GM20000 (cell line): ENCODE measurements around the gene FARS2.

ENCODE experiments used
- DNase-seq: peaks from one replicate; pipeline ENCODE4 v3.0.0; 2012; ENCODE audit warnings: low spot score
- TF ChIP-seq, protein P1 (sequence below): IDR thresholded peaks from 2 replicates; pipeline ENCODE4 v1.5.1; 2012; ENCODE audit warnings: mild to moderate bottlenecking, control low read depth; ENCODE audit errors: extremely low read depth, missing control alignments

FARS2 gene

DNA sequence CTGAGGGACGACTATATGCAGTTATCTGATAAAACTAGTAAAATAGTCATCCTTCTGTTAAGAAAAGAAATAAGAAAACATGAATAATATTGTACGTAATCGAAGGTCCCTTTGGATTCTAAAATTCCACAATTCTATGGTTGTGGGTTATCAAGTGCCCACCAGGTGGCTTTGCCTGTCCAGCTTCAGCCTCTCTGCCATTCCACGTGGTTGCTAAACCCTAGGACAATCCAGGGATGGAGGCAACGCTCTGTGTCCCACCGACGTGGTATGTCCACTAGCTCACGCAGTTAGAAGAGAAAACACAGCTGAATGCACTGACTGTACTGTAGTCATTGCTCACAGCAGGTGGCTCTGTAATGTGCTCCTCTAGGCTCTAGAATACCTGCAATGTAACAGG is 349.3 kb downstream of the FARS2 start:
- DNase-seq = no peak

DNA sequence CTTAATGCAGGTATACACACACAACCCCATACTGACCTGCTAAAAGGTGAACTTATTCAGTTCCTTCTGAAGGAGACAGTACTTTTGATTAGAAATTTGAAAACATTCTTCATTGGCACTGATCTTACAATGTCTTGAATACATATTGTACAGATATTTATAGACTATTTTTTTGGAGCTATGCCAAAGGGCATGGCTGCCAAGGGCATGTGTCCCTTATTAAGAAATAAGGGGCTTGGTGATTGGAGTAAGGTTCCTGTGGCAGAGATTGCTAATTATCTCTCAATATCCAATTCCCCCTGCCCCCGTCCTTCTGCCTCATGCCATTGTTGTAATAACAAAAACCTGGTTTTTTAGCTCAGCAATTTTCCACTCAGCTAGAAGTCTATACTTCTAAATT is 355.9 kb downstream of the FARS2 start:
- TF ChIP-seq, protein P1, sequence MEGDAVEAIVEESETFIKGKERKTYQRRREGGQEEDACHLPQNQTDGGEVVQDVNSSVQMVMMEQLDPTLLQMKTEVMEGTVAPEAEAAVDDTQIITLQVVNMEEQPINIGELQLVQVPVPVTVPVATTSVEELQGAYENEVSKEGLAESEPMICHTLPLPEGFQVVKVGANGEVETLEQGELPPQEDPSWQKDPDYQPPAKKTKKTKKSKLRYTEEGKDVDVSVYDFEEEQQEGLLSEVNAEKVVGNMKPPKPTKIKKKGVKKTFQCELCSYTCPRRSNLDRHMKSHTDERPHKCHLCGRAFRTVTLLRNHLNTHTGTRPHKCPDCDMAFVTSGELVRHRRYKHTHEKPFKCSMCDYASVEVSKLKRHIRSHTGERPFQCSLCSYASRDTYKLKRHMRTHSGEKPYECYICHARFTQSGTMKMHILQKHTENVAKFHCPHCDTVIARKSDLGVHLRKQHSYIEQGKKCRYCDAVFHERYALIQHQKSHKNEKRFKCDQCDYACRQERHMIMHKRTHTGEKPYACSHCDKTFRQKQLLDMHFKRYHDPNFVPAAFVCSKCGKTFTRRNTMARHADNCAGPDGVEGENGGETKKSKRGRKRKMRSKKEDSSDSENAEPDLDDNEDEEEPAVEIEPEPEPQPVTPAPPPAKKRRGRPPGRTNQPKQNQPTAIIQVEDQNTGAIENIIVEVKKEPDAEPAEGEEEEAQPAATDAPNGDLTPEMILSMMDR = no peak

More for the DNA sequence above, 349.3 kb downstream of the FARS2 start:
- TF ChIP-seq, protein P1 = no peak

DNA sequence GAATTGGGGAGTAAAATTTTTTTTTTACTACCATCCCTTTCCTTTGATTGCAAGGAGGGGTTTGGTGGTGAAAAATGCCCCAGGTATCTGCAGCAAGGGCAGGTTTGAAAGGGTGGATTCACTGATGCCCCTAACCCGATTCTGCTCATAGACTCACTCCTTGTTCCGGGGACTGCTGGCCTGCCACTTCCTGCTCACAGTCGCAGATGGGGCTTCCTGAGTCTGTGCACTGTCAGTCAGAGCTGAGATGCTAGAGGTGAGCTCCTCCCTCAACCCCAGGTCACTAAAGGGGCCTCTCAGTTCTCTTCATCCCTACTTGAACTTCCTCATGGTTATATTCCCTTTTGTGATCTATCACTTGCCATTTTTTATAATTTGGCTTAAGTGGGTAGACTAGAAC is 357.9 kb downstream of the FARS2 start:
- TF ChIP-seq, protein P1 = no peak
- peak; percentile 54 for DNase-seq

More for the DNA sequence above, 355.9 kb downstream of the FARS2 start:
- DNase-seq = no peak

DNA sequence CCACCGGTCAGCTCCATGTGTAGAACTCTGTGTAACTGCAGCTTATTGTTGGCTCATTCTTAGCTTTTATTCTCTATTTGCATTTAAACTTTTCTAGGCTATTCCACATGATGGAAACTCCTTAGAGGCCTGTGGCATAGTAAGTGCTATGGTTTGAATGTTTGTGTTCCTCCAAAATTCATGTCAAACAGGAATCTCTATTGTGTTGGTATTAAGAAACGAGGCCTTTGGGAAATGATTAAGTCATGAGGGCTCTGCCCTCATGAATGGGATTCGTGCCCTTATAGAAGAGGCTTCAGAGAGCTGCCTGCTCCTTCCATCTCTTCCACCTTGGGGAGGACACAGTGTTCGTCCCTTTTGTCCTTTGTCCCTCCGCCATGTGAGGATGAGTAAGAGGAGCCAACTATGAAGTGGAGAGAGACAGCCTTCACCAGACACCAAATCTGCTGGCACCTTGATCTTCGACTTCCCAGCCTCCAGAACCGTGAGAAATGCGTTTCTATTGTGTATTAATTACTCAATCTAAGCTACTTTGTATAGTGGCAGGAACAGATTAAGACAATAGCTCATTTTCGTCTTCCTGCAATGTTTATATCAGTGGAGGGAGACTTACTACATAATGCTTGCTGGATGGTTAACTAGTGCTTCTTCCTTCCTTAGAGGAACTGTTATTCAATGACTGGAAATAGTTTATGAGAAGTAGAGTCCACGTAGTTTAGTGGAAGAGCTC is 361.1 kb downstream of the FARS2 start:
- TF ChIP-seq, protein P1 = no peak
- DNase-seq = no peak

DNA sequence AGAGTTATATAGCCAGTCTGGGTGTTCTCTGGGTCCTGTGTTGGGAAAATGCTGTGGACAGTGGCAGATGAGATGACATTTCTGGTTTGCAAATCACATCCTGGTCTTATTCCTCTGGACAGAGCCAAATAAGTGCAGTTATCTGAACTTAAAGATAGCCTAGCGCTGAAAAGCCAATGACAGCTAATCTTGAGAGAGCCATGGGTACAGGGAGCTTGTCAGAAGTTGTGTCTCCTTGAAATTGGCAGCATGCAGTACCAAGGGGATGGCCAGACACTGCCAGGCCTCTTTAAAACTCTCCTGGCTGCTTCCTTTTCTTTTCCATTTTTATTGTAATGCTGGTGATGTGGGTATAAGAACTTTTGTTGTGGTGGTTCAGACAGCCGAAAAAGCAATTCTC is 362.5 kb downstream of the FARS2 start:
- DNase-seq = no peak
- TF ChIP-seq, protein P1 = no peak

DNA sequence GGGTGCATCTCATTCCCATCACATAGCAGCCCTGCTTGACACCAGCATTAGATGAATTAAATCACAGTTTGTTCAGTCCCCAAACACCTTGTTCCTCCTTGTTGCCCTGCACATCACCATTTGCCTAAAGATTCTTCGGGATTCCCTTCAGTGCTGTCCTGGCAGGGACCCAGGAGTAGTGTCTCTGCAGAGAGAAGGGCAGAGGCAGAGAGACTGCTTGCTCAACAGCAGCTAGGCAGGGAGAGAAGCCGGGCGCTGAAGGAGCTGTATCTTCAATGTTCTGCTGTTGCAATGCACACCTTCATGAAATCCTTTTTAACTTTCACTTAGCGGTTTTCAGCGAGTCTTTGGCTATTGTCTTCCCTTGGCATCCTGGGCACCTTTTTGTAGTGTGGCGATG is 362.9 kb downstream of the FARS2 start:
- TF ChIP-seq, protein P1 = no peak
- no peak for DNase-seq

DNA sequence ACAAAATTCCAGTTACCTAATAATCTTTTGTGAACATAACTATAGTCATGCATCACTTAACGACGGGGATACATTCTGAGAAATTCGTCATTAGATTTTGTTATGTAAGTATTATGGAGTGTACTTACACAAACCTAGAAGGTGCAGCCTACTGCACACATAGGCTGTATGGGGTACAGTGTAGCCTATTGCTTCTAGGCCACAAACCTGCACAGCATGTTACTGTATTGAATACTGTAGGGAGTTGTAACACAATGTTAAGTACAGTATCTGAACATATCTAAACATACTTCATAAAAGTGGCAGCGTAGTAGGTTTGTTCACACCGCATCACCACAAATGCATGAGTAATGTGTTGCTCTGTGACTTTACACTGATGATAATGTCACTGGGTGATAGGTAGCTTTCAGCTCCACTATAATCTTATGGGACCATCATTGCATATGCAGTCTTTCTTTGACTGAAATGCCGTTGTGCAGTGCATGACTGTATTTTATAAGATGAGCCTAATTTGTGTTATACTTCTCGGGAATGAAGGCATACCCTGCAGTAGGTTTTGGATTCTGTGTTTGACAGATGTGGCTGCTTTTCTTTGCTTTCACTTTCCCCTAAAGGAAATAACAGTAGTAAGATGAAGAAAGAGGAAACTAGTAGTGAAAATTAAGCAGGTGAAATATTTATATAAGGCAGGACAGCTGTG is 365.6 kb downstream of the FARS2 start:
- peak; percentile 42 for DNase-seq
- TF ChIP-seq, protein P1 = no peak
